ENCODE results near the gene HPCA. TPM values are rescaled to one million over a fixed set of nuclear protein-coding genes. Genes with fewer than 3 reads are reported as not detected.

HPCA gene
- total RNA-seq, 4 donors from 2014 or later, result not detected

DNA sequence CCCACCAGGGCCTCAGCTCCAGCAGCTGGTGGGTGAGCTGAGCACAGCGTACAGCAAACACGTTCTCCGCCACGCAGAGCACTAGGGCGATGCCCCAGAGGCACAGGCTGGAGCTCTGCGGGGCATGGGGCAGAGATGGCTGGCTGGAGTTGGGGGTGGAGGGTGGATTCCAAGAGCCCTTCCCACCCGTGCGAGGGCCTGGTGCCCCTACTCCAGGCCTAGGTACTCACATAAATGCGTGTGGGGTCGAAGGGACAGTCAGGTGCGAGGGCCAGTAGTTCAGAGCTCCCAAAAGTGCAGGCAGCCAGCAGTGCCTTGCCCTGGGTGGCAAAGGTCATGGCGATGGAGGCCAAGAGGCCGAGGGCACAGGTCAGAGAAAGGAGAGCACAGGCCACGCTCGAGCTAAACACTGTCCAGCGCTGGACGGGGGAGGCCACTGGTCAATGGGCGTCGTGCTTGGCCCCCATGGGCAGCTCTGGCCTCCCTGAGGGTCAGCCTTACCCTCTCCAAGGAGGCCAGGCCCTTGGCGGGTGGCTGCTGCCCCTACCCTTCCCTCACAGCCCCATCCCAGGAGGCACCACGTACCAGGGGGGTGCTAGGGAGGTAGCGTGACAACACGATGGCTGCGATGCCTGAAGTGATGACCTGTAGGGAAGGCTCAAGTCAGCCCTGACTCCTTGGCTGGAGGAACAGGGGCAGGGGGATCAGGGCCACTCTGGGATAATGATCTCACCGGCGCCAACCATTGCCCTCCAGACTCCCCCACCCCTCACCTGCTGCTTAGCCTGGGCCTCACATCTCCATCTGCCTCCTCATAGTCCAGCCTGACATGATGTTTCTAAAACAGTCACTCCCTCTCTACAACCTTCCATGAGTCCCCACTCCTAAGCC, 9.3 kb downstream of the HPCA start:
- no peaks in the 10 kb centered on the region for H3K9me3 ChIP-seq
- H3K27me3 ChIP-seq, result peaks cover 15% of the 10 kb centered on the region
- H3K4me1 ChIP-seq, result peaks cover 23% of the 10 kb centered on the region
- no peaks in the 10 kb centered on the region for H3K36me3 ChIP-seq
- 92% methylated on average over 22 of the region's 26 CpGs for WGBS
- no peak overlapping the region for H3K4me3 ChIP-seq
- H3K27ac ChIP-seq, result no peak overlapping the region
- TF ChIP-seq POLR2A (IDR thresholded peaks at IDR 0.05), result no peak
- TF ChIP-seq POLR2AphosphoS5 (IDR thresholded peaks at IDR 0.05), result no peak
- TF ChIP-seq, protein P1, sequence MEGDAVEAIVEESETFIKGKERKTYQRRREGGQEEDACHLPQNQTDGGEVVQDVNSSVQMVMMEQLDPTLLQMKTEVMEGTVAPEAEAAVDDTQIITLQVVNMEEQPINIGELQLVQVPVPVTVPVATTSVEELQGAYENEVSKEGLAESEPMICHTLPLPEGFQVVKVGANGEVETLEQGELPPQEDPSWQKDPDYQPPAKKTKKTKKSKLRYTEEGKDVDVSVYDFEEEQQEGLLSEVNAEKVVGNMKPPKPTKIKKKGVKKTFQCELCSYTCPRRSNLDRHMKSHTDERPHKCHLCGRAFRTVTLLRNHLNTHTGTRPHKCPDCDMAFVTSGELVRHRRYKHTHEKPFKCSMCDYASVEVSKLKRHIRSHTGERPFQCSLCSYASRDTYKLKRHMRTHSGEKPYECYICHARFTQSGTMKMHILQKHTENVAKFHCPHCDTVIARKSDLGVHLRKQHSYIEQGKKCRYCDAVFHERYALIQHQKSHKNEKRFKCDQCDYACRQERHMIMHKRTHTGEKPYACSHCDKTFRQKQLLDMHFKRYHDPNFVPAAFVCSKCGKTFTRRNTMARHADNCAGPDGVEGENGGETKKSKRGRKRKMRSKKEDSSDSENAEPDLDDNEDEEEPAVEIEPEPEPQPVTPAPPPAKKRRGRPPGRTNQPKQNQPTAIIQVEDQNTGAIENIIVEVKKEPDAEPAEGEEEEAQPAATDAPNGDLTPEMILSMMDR (IDR thresholded peaks at IDR 0.05), result no peak
- TF ChIP-seq EP300 (IDR thresholded peaks at IDR 0.05), result no peak
- no peak for DNase-seq (ENCODE audit: low spot score in 2 of 2)

DNA sequence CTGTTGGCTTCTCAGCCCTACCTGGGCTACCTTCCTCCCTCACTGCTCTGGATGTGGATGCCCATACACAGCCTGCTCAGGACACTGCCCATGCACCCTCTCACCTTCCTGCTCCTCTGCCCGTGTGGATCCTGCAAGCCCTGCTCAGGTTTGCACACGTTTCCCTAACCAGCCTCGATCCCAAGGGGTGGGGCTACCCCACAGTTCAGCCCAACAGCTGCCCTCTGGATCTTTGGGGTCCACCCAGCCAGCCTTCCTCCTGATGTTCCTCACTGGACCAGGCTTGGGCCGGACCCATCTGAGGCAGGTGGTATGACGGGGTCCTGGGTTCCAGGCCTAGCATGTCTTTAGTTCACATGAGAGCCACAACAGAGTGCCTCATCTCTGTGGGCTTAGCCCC, 10.2 kb downstream of the HPCA start:
- H3K27ac ChIP-seq, result no peak overlapping the region
- no peak for DNase-seq (ENCODE audit: low spot score in 2 of 2)
- peaks cover 15% of the 10 kb centered on the region for H3K27me3 ChIP-seq
- H3K9me3 ChIP-seq, result no peaks in the 10 kb centered on the region
- no peak for TF ChIP-seq POLR2AphosphoS5 (IDR thresholded peaks at IDR 0.05)
- TF ChIP-seq POLR2A (IDR thresholded peaks at IDR 0.05), result no peak
- TF ChIP-seq EP300 (IDR thresholded peaks at IDR 0.05), result no peak
- TF ChIP-seq, protein P1 (IDR thresholded peaks at IDR 0.05), result no peak
- no peak overlapping the region for H3K4me3 ChIP-seq
- WGBS, result 73% methylated on average over 5 of the region's 5 CpGs
- peaks cover 29% of the 10 kb centered on the region for H3K4me1 ChIP-seq
- no peaks in the 10 kb centered on the region for H3K36me3 ChIP-seq

DNA sequence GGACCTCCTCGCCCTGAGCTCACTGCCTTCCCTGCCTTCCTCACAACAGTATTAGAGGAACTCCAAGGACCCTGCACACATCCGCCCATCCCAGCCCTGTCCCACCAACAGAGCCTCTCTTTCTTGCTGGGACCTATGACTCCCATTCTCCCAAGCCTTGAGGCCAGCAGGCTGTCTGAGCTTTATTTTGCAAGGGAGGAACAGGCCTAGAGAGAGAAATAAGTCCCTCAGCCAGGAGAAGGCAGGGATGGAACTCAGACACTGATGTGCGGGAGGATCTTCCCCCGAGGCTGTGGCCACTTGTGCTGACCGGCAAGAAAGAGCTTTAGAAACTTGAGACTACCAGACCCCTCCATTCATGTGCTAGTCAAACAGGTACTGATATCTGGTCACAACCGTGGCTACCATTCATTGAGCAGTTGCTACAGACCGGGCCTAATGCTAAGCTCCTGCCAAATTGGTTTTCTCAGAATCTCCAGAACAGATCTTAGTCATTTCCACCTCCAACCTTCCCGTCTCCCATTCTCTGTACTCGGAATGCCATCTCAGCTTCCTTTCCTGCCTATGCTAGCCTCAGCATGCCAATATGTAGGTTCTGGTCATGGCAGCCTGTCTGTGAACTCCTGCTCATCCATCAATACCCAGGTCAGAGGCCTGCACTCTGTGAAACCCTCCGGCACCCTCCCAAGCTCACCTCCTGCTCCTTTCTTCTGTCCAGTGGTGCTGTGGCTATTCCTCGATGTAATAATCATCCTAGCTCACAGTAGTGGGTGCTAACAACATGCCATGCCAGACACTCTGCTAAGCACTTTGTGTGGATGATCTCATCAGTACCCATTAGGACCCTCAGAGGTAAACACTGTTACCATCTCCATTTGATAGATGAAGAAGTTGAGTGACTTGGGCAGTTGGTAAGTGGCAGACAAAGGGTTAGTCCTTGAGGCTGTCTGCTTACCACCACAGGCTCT, 11.1 kb downstream of the HPCA start:
- WGBS, result 83% methylated on average over 11 of the region's 11 CpGs

DNA sequence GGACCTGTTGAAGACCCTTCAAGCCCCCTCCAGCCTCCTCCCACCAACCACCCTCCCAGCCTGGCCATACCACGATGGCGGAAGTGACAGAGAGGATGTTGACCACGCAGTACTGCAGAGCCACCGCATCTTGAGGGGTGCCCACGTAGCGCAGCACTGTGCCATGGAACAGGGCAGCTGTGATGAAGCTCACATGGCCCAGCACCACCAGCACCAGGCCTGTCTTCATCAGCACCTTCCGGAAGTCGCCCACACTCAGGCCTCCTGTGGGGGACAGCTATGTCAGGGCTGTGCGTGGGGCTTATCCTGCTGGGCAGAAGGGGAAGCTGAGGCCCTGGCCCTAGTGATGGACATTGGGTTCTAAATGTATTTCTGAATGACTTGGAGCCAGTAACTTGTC, 11.8 kb downstream of the HPCA start:
- no peaks in the 10 kb centered on the region for H3K36me3 ChIP-seq
- WGBS, result 90% methylated on average over 9 of the region's 9 CpGs
- H3K27me3 ChIP-seq, result peaks cover 10% of the 10 kb centered on the region

More for the DNA sequence above, 11.1 kb downstream of the HPCA start:
- Histone ChIP-seq H3K36me3 (no peaks in the 10 kb centered on the region), H3K9me3 (no peaks in the 10 kb centered on the region), H3K4me1 (peaks cover 35% of the 10 kb centered on the region), H3K27ac (no peak overlapping the region), H3K4me3 (no peak overlapping the region), H3K27me3 (peaks cover 15% of the 10 kb centered on the region)
- DNase-seq (ENCODE audit: low spot score in 2 of 2), result no peak
- TF ChIP-seq POLR2A (IDR thresholded peaks at IDR 0.05) (no peak), POLR2AphosphoS5 (IDR thresholded peaks at IDR 0.05) (no peak), EP300 (IDR thresholded peaks at IDR 0.05) (no peak)
- TF ChIP-seq, protein P1 (IDR thresholded peaks at IDR 0.05), result no peak

More for the DNA sequence above, 11.8 kb downstream of the HPCA start:
- Histone ChIP-seq H3K4me1 (peaks cover 28% of the 10 kb centered on the region), H3K9me3 (no peaks in the 10 kb centered on the region), H3K4me3 (no peak overlapping the region), H3K27ac (no peak overlapping the region)
- TF ChIP-seq, protein P1 (IDR thresholded peaks at IDR 0.05), result no peak
- TF ChIP-seq POLR2A (IDR thresholded peaks at IDR 0.05) (no peak), EP300 (IDR thresholded peaks at IDR 0.05) (no peak), POLR2AphosphoS5 (IDR thresholded peaks at IDR 0.05) (no peak)
- DNase-seq (ENCODE audit: low spot score in 2 of 2), result no peak

All from suprapubic skin (tissue), 4 donors.